Spleen (tissue), 11 donors: Measurements from ENCODE around the gene NIPAL4. TPM values are rescaled to one million over a fixed set of nuclear protein-coding genes. Genes with fewer than 3 reads are reported as not detected.
A peak's percentile ranks its signal among the peaks of the same experiment; 100 is the strongest.

ENCODE experiments used
- DNase-seq: peaks from one replicate; pipeline ENCODE4 v3.0.0-alpha.2; 2020
- H3K27ac ChIP-seq, 8 donors: fragments of 200-600 bp; sonication (generic) in 7 of 8; 1 replicate in 4 of 8; 2 replicates in 4 of 8; pipeline versions ENCODE4 v1.5.0 to v1.8.0; 2016 to 2021; ENCODE audit warnings: inconsistent platforms in 4 of 8, mild to moderate bottlenecking in 4 of 8, moderate library complexity in 1 of 8
- H3K27me3 ChIP-seq, 7 donors: fragments of 200-600 bp; sonication (generic) in 6 of 7; replicated peaks in 1 of 7; 1 replicate in 4 of 7; 2 replicates in 3 of 7; pipeline versions ENCODE4 v1.5.0 to v1.8.0; 2016 to 2021; ENCODE audit warnings: inconsistent platforms in 3 of 7, mild to moderate bottlenecking in 1 of 7
- H3K36me3 ChIP-seq, 6 donors: fragments of 200-600 bp; sonication (generic) in 5 of 6; 1 replicate in 4 of 6; 2 replicates in 2 of 6; pipeline versions ENCODE4 v1.5.0 to v1.8.0; 2016 to 2021; ENCODE audit warnings: inconsistent platforms in 2 of 6
- H3K4me1 ChIP-seq, 6 donors: fragments of 200-600 bp; sonication (generic) in 5 of 6; 1 replicate in 3 of 6; 2 replicates in 3 of 6; pipeline versions ENCODE4 v1.5.0 to v1.8.0; 2016 to 2021; ENCODE audit warnings: inconsistent platforms in 3 of 6
- H3K4me3 ChIP-seq, 8 donors: fragments of 200-600 bp; sonication (generic) in 7 of 8; 1 replicate in 4 of 8; 2 replicates in 4 of 8; pipeline versions ENCODE4 v1.5.0 to v1.8.0; 2016 to 2021; ENCODE audit warnings: inconsistent platforms in 4 of 8, mild to moderate bottlenecking in 4 of 8, moderate library complexity in 2 of 8
- H3K9me3 ChIP-seq, 8 donors: fragments of 200-600 bp; sonication (generic) in 7 of 8; 1 replicate in 4 of 8; 2 replicates in 4 of 8; pipeline versions ENCODE4 v1.5.0 to v1.8.0; 2016 to 2021; ENCODE audit warnings: inconsistent platforms in 4 of 8
- POLR2A ChIP-seq, 3 donors: fragments of 450-650 bp; IDR thresholded peaks; one replicate each; pipeline ENCODE4 v1.5.1; 2017; ENCODE audit warnings: antibody characterized with exemption in 3 of 3, mild to moderate bottlenecking in 1 of 3
- POLR2AphosphoS5 ChIP-seq, 3 donors: sonication (generic); formaldehyde crosslinking; IDR thresholded peaks; one replicate each; pipeline ENCODE4 v1.5.1; 2017; ENCODE audit warnings: antibody characterized with exemption in 3 of 3
- WGBS, 5 donors: extraction: QIAGEN DNeasy Blood & Tissue Kit in 3 of 5; methylation state at CpG; one replicate each; pipeline versions ENCODE4 v1.1.5 to v1.1.7; 2013 to 2018; 5-methylcytosine and 5-hydroxymethylcytosine counted together
- intact Hi-C: fragments of 100-400 bp; cut with DNase I; formaldehyde crosslinking; loops from one replicate; pipeline ENCODE4 v1.15.0; 2023; ENCODE audit warnings: low total_unique reads
- polyA plus RNA-seq, 3 donors: library from polyadenylated mRNA; stranded (reverse); fragments of 200-250 nt; gene quantifications; one replicate each; pipeline ENCODE4 v1.2.1, GENCODE V29; 2013
- total RNA-seq, 7 donors: library from RNA; depleted of rRNA in 3 of 7; stranded (reverse); fragments of >200 nt in 3 of 7; fragmentation: NEBNext Ultra II Directional in 4 of 7; extraction: Animal tissue kit (Norgen Biotek cat#: 25700) in 4 of 7; gene quantifications; one replicate each; pipeline versions ENCODE4 v1.1.0 to v1.2.1, GENCODE V29; 2016 to 2021
- TF ChIP-seq, protein P1 (sequence below), 11 experiments: fragments of 200-600 bp in 7 of 11; fragments of 450-650 bp in 4 of 11; sonication (generic) in 4 of 11; IDR thresholded peaks in 8 of 11; conservative IDR thresholded peaks in 3 of 11; 1 replicate in 7 of 11; 2 replicates in 4 of 11; pipeline versions ENCODE4 v1.4.0 to v1.8.0; 2016 to 2021; ENCODE audit warnings: antibody characterized with exemption in 11 of 11, inconsistent platforms in 4 of 11, mild to moderate bottlenecking in 1 of 11
- donor health status: healthy with polysubstance abuse.
- donor health status: DM: no; HTN: no; CAD: no; lungs with moderate emphysema.
- donor health status: DM: no; HTN: no; CAD: no.
- donor health status: Bipolar disorder and iron deficiency.
- donor health status: healthy.
- donor health status: DM: no; HTN: no; CAD: no.
- donor health status: DM: yes; HTN: yes; CAD: no.

Gene NIPAL4
- total and polyA plus RNA-seq, 10 donors: 0.19 to 0.73 (median 0.44) TPM; not detected in 1

DNA sequence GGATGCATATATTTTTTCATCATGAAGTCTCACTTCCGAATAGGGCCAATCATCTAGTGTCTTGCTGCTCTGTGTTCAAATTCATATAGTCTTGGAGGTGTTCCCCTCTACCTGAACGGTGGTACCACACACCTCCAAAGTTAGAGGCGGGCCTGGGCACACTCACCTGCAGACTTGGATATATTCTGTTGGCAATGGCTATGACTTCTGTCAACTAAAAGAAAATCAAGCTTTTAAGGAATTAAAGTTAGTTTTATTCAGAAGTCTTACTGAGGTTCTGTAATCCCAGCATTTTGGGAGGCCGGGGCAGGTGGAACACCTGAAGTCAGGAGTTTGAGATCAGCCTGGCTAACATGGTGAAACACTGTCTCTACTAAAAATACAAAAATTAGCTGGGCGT lies 2.6 kb upstream of the NIPAL4 start:
- 86 to 92% (median 90%) methylated on average over 5 of the region's 5 CpGs for WGBS, 5 donors

DNA sequence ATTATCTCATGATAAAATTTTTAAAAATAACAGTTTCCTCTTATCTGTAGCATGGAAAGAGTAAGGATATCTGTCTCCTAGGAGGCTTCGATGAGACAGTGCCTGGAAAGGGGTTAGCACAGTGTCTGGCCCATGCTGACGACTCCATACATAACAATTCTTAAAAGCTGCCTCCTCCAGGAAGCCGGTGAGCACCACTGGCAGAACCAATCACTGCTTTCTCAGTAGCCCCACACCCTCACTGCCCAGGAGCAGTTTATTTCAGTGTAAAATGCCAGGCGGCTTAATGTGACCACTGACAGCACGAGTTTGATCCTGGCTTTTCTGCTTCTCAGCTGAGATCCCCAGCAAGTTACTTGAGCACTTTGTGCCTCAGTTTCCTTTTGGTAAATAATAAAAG lies 1.2 kb upstream of the NIPAL4 start:
- no peaks in the 10 kb centered on the region for H3K36me3 ChIP-seq
- no peak for DNase-seq
- H3K4me3 ChIP-seq: no peak overlapping the region
- no peaks in the 10 kb centered on the region for H3K9me3 ChIP-seq
- intact Hi-C loops: no loop called here
- 84 to 94% (median 92%) methylated on average over 5 of the region's 5 CpGs for WGBS, 5 donors
- no peak overlapping the region for H3K27ac ChIP-seq
- peaks cover 0 to 52% (median 21%) of the 10 kb centered on the region in 6 donors for H3K4me1 ChIP-seq
- H3K27me3 ChIP-seq: peaks cover 0 to 33% (median 15%) of the 10 kb centered on the region in 7 donors
- no peak for TF ChIP-seq POLR2A (IDR thresholded peaks at IDR 0.05)
- TF ChIP-seq, protein P1, sequence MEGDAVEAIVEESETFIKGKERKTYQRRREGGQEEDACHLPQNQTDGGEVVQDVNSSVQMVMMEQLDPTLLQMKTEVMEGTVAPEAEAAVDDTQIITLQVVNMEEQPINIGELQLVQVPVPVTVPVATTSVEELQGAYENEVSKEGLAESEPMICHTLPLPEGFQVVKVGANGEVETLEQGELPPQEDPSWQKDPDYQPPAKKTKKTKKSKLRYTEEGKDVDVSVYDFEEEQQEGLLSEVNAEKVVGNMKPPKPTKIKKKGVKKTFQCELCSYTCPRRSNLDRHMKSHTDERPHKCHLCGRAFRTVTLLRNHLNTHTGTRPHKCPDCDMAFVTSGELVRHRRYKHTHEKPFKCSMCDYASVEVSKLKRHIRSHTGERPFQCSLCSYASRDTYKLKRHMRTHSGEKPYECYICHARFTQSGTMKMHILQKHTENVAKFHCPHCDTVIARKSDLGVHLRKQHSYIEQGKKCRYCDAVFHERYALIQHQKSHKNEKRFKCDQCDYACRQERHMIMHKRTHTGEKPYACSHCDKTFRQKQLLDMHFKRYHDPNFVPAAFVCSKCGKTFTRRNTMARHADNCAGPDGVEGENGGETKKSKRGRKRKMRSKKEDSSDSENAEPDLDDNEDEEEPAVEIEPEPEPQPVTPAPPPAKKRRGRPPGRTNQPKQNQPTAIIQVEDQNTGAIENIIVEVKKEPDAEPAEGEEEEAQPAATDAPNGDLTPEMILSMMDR (IDR thresholded peaks at IDR 0.05 in 8 of 11, conservative IDR thresholded peaks at IDR 0.05 in 3 of 11): no peak
- TF ChIP-seq POLR2AphosphoS5 (IDR thresholded peaks at IDR 0.05): no peak

More for the DNA sequence above, 2.6 kb upstream of the NIPAL4 start:
- Histone ChIP-seq H3K4me3 (no peak overlapping the region), H3K27ac (no peak overlapping the region), H3K36me3 (no peaks in the 10 kb centered on the region), H3K4me1 (peaks cover 0 to 44% (median 19%) of the 10 kb centered on the region in 6 donors), H3K27me3 (peaks cover 0 to 32% (median 15%) of the 10 kb centered on the region in 7 donors), H3K9me3 (no peaks in the 10 kb centered on the region)
- DNase-seq: no peak
- TF ChIP-seq, protein P1 (IDR thresholded peaks at IDR 0.05 in 8 of 11, conservative IDR thresholded peaks at IDR 0.05 in 3 of 11): no peak
- TF ChIP-seq POLR2AphosphoS5 (IDR thresholded peaks at IDR 0.05) (no peak), POLR2A (IDR thresholded peaks at IDR 0.05) (no peak)
- intact Hi-C loops: no loop called here

DNA sequence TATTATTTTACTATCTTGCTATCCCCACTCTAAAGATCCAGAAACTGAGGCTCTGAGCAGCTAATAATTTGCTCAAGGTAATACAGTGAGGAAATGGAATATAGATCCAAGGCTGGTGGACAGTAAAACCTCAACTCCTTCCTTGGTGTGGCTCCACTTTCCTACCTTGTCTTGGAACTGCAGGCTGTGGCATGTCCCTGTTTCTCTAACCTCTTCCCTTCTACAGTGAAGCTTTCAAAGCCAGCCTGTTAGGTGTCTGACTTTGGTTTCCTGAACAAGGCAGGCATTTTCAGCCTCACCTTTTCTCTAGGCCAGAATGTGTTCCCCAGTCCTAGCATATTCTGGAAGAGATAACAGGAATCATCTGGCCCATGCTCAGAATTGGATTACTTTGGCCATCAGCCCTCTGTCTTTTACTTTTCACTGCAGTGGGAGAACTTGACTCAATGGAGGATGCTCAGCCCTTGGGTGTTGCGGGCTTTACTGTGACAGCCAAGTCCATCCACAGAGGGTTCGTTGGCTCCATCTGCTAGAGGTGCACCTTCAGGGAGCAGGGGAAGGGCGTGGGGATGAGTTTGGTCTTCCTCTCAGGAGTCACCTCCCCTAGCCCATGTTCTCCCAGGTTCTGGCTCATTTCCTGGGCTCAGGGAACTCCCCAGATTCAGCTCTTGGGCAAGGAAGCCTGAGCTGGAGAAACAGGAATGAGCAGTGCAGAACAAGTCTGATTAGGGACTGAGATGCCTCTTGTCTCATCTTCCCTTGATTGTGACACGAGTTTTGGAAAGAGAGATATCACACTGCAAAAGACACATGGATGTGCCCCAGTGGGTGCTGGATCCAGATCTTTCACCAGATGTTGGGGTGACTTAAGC lies 1.1 kb downstream of the NIPAL4 start:
- intact Hi-C loops: no loop called here
- peaks cover 0 to 62% (median 24%) of the 10 kb centered on the region in 6 donors for H3K4me1 ChIP-seq
- no peak overlapping the region for H3K27ac ChIP-seq
- peak overlapping the region in 1 of 8 donors; percentile 68 for H3K4me3 ChIP-seq
- no peaks in the 10 kb centered on the region for H3K36me3 ChIP-seq
- 83 to 100% (median 87%) methylated on average over 3 to 4 of the region's 4 CpGs for WGBS, 5 donors
- no peak for DNase-seq
- TF ChIP-seq POLR2AphosphoS5 (IDR thresholded peaks at IDR 0.05): no peak
- no peak for TF ChIP-seq POLR2A (IDR thresholded peaks at IDR 0.05)
- TF ChIP-seq, protein P1 (IDR thresholded peaks at IDR 0.05 in 8 of 11, conservative IDR thresholded peaks at IDR 0.05 in 3 of 11): no peak
- no peaks in the 10 kb centered on the region for H3K9me3 ChIP-seq
- peaks cover 0 to 33% (median 15%) of the 10 kb centered on the region in 7 donors for H3K27me3 ChIP-seq

DNA sequence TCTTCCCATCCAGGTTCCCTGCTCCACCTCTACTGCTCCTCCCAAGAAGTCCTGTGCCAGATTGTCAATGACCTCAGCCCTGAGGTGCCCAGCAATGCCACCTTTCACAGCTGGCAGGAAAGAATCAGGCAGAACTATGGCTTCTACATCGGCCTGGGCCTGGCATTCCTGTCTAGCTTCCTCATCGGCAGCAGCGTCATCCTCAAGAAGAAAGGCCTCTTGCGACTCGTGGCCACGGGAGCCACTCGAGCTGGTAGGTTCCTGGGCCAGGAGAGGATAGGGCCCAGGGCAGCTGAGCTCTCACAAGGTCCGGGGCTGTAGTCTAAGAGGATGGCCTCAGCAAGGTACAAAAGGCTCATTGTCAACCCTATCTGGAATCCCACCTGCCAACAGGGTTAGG lies 3.1 kb downstream of the NIPAL4 start:
- H3K4me1 ChIP-seq: peaks cover 0 to 52% (median 23%) of the 10 kb centered on the region in 6 donors
- TF ChIP-seq, protein P1 (IDR thresholded peaks at IDR 0.05 in 8 of 11, conservative IDR thresholded peaks at IDR 0.05 in 3 of 11): no peak
- TF ChIP-seq POLR2AphosphoS5 (IDR thresholded peaks at IDR 0.05): peak in 1 of 3 donors; percentile 26
- peaks cover 0 to 33% (median 15%) of the 10 kb centered on the region in 7 donors for H3K27me3 ChIP-seq
- 89 to 96% (median 93%) methylated on average over 8 of the region's 8 CpGs for WGBS, 5 donors
- intact Hi-C loops: no loop called here
- no peaks in the 10 kb centered on the region for H3K36me3 ChIP-seq
- H3K4me3 ChIP-seq: no peak overlapping the region
- no peak overlapping the region for H3K27ac ChIP-seq
- H3K9me3 ChIP-seq: no peaks in the 10 kb centered on the region
- DNase-seq: no peak
